Trophoblast cell (in vitro differentiated cells and primary cell): Measurements from ENCODE around the gene CST5.
A peak's percentile ranks its signal among the peaks of the same experiment; 100 is the strongest.
"Not testable (repeated sequence)": the region's sequence is repeated elsewhere in the genome, so short reads cannot be mapped to it uniquely, and the experiment has no call there.

ENCODE experiments used
- DNase-seq, 2 donors: peaks; one replicate each; pipeline ENCODE4 v3.0.0-alpha.2; 2016
- H2AFZ ChIP-seq: 2 replicates; pipeline ENCODE4 v1.6.1; 2013; ENCODE audit warnings: low read length, moderate library complexity, mild to moderate bottlenecking; ENCODE audit not compliant: insufficient read depth, poor library complexity
- H2AK5ac ChIP-seq: 2 replicates; pipeline ENCODE4 v1.6.1; 2013; ENCODE audit warnings: mild to moderate bottlenecking, low read length
- H2BK120ac ChIP-seq: 2 replicates; pipeline ENCODE4 v1.6.1; 2013; ENCODE audit warnings: low read length, mild to moderate bottlenecking, moderate library complexity; ENCODE audit not compliant: insufficient read depth, poor library complexity
- H2BK12ac ChIP-seq: 2 replicates; pipeline ENCODE4 v1.6.1; 2013; ENCODE audit warnings: mild to moderate bottlenecking, low read length, moderate library complexity
- H2BK5ac ChIP-seq: 2 replicates; pipeline ENCODE4 v1.6.1; 2013; ENCODE audit warnings: low read length, low read depth, moderate library complexity, mild to moderate bottlenecking; ENCODE audit not compliant: poor library complexity
- H3K14ac ChIP-seq: 2 replicates; pipeline ENCODE4 v1.6.1; 2013; ENCODE audit warnings: mild to moderate bottlenecking, low read length
- H3K18ac ChIP-seq: 2 replicates; pipeline ENCODE4 v1.6.1; 2013; ENCODE audit warnings: mild to moderate bottlenecking, low read length
- H3K23ac ChIP-seq: 2 replicates; pipeline ENCODE4 v1.6.1; 2013; ENCODE audit warnings: low read length
- H3K27ac ChIP-seq: 2 replicates; pipeline ENCODE4 v1.5.1; 2013; ENCODE audit warnings: low read depth, mild to moderate bottlenecking, inconsistent platforms, low read length, moderate library complexity
- H3K27me3 ChIP-seq: 2 replicates; pipeline ENCODE4 v1.6.1; 2013; ENCODE audit warnings: inconsistent platforms, mild to moderate bottlenecking, low read length, moderate library complexity; ENCODE audit not compliant: insufficient read depth
- H3K36me3 ChIP-seq, 2 experiments: 1 replicate in 1 of 2; 2 replicates in 1 of 2; pipeline ENCODE4 v1.6.1; 2013; ENCODE audit warnings: low read length in 2 of 2, mild to moderate bottlenecking in 2 of 2, moderate library complexity in 1 of 2; ENCODE audit not compliant: insufficient read depth in 2 of 2, control insufficient read depth in 1 of 2
- H3K4ac ChIP-seq: 2 replicates; pipeline ENCODE4 v1.6.1; 2013; ENCODE audit warnings: low read depth, mild to moderate bottlenecking, low read length, moderate library complexity
- H3K4me1 ChIP-seq, 2 experiments: 1 replicate in 1 of 2; 2 replicates in 1 of 2; pipeline ENCODE4 v1.6.1; 2013; ENCODE audit warnings: low read length in 2 of 2, mild to moderate bottlenecking in 2 of 2, moderate library complexity in 1 of 2; ENCODE audit not compliant: insufficient read depth in 2 of 2, control insufficient read depth in 1 of 2
- H3K4me2 ChIP-seq: 2 replicates; pipeline ENCODE4 v1.6.1; 2013; ENCODE audit warnings: inconsistent platforms, mild to moderate bottlenecking, low read length, moderate library complexity
- H3K4me3 ChIP-seq: 2 replicates; pipeline ENCODE4 v1.5.1; 2013; ENCODE audit warnings: mild to moderate bottlenecking, low read depth, low read length, inconsistent platforms
- H3K79me1 ChIP-seq: one replicate; pipeline ENCODE4 v1.6.1; 2013; ENCODE audit warnings: low read length
- H3K79me2 ChIP-seq: 2 replicates; pipeline ENCODE4 v1.6.1; 2013; ENCODE audit warnings: low read length, mild to moderate bottlenecking; ENCODE audit not compliant: control insufficient read depth, insufficient read depth, poor library complexity
- H3K9ac ChIP-seq: 2 replicates; pipeline ENCODE4 v1.6.1; 2013; ENCODE audit warnings: mild to moderate bottlenecking, low read length
- H3K9me3 ChIP-seq: 2 replicates; pipeline ENCODE4 v1.6.1; 2013; ENCODE audit warnings: low read depth, mild to moderate bottlenecking, control low read depth, inconsistent platforms, low read length; ENCODE audit not compliant: insufficient read depth
- H4K12ac ChIP-seq: 2 replicates; pipeline ENCODE4 v1.6.1; 2013; ENCODE audit warnings: low read depth, mild to moderate bottlenecking, low read length, moderate library complexity
- H4K8ac ChIP-seq: 2 replicates; pipeline ENCODE4 v1.6.1; 2013; ENCODE audit warnings: low read depth, mild to moderate bottlenecking, low read length, moderate library complexity
- H4K91ac ChIP-seq: one replicate; pipeline ENCODE4 v1.6.1; 2013; ENCODE audit warnings: low read depth, mild to moderate bottlenecking, low read length, moderate library complexity
- WGBS: extraction: QIAGEN DNeasy Blood & Tissue Kit; methylation state at CpG from one replicate; pipeline ENCODE4 v1.1.7; 2013; ENCODE audit warnings: missing lambda C conversion rate; ENCODE audit not compliant: insufficient read length, insufficient coverage; ENCODE audit errors: extremely low coverage; 5-methylcytosine and 5-hydroxymethylcytosine counted together

The CST5 gene

DNA sequence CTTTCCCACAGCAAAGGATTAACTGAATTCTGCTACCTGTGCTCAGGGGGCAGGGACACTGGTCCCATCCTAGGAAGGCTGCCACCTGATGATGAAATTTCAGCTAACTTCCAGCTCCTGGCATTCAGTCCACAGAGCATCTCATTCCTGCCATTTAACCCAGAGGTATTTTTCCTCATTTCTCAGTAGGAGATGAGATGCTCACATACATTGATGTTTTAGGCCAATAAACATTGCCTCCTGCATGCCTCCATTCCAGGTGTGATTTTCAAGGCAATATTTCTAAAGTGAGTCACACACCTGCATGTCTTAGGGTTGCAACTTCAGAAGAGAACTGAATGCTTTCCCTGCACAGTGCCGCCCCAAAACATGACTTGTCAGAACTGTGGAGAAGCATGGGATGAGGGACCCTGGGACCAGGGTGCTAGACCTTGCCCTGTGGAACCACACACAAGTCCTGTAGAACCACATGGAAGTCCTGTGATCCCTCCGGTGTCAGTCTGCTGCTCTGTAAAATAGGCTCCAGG lies 1.5 kb downstream of the CST5 start:
- H2AK5ac ChIP-seq, H3K9me3 ChIP-seq, H3K79me1 ChIP-seq, H3K4me2 ChIP-seq, H3K14ac ChIP-seq, H3K79me2 ChIP-seq, H3K18ac ChIP-seq, H2BK12ac ChIP-seq, H3K4ac ChIP-seq, H2BK5ac ChIP-seq, H4K12ac ChIP-seq, H3K27me3 ChIP-seq, H3K27ac ChIP-seq, H3K9ac ChIP-seq, H2BK120ac ChIP-seq, H2AFZ ChIP-seq, H3K23ac ChIP-seq, H4K91ac ChIP-seq, H3K36me3 ChIP-seq, H4K8ac ChIP-seq, H3K4me1 ChIP-seq, H3K4me3 ChIP-seq: not testable (repeated sequence)
- DNase-seq: peak; percentile 20 to 56
- no CpG with 5 or more reads among the region's 2 CpGs for WGBS

DNA sequence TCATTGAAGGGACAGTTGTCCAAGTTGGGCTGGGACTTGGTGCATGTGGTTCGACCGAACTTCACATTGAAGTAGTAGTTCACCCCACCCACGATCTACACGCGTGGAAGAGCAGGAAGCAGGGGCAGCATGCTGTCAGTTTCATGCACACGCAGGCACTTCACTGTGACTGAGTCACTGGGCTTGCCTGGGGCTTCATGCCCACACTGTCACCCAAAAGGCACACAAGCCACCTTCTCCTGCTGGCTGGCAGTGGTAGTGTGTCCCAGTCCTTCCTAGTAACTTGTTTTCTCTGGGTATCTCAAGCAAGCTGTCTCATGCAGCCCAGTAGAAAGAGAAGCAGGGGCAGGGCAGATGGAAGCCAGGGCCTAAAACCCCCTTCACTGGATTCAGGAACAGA lies 2.0 kb downstream of the CST5 start:
- Histone ChIP-seq H4K8ac (no peak overlapping the region), H3K23ac (no peak overlapping the region), H2AFZ (no peak overlapping the region), H3K4ac (no peak overlapping the region), H3K18ac (no peak overlapping the region), H4K12ac (no peak overlapping the region), H3K27ac (no peak overlapping the region), H2BK5ac (no peak overlapping the region), H3K79me1 (no peaks in the 10 kb centered on the region), H3K27me3 (no peaks in the 10 kb centered on the region), H3K4me3 (no peak overlapping the region), H3K79me2 (no peaks in the 10 kb centered on the region), H2BK12ac (no peak overlapping the region), H3K9me3 (peaks cover 3% of the 10 kb centered on the region), H3K4me1 (peaks cover 0 to 6% of the 10 kb centered on the region in 2 experiments), H3K9ac (no peak overlapping the region), H3K14ac (no peak overlapping the region), H3K4me2 (no peak overlapping the region), H2AK5ac (no peak overlapping the region), H3K36me3 (no peaks in the 10 kb centered on the region), H4K91ac (no peak overlapping the region), H2BK120ac (no peak overlapping the region)
- WGBS: no CpG with 5 or more reads among the region's 6 CpGs
- DNase-seq: no peak

DNA sequence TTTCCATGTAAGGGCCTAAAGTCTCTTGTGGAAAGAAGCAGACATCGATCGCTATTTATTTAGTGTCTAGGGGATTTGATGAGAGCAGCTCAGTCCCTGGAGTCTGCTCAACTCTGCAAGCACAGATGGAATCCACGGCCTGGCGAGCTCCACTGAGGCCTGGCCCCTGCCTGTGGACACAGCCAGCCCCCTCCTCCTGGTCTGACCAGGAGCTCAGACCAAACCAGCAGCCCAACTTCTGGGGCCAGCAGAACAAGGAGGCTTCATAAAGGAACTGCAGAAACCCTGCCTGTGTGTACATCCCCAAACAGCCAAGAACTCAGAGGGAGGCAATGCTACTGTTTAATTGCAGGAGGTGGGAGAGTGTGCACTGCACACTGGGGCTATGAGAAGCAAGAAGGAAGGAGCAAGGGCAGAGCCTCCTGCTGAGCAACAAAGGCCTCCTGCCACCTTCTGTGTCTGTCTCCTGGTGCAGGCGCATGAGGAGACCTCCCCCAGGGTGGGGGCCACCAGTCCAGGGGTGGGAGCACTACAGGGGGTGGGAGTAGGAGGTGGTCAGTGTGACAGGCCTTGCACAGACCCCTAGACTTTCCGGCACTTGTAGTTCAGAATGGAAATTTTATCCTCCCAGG lies 3.8 kb downstream of the CST5 start:
- H2AFZ ChIP-seq: no peak overlapping the region
- no peak overlapping the region for H3K9ac ChIP-seq
- H2BK120ac ChIP-seq: no peak overlapping the region
- no peaks in the 10 kb centered on the region for H3K36me3 ChIP-seq
- no peak overlapping the region for H4K8ac ChIP-seq
- no peak overlapping the region for H4K12ac ChIP-seq
- no peak overlapping the region for H3K27ac ChIP-seq
- no peaks in the 10 kb centered on the region for H3K27me3 ChIP-seq
- H4K91ac ChIP-seq: no peak overlapping the region
- no CpG with 5 or more reads among the region's 6 CpGs for WGBS
- no peak overlapping the region for H3K18ac ChIP-seq
- no peak overlapping the region for H3K4ac ChIP-seq
- H3K4me1 ChIP-seq: peaks cover 0 to 6% of the 10 kb centered on the region in 2 experiments
- peaks cover 2% of the 10 kb centered on the region for H3K9me3 ChIP-seq
- H3K23ac ChIP-seq: no peak overlapping the region
- no peaks in the 10 kb centered on the region for H3K79me1 ChIP-seq
- H2BK12ac ChIP-seq: no peak overlapping the region
- H3K4me2 ChIP-seq: no peak overlapping the region
- no peak overlapping the region for H2BK5ac ChIP-seq
- H2AK5ac ChIP-seq: no peak overlapping the region
- no peaks in the 10 kb centered on the region for H3K79me2 ChIP-seq
- H3K4me3 ChIP-seq: no peak overlapping the region
- no peak for DNase-seq
- H3K14ac ChIP-seq: no peak overlapping the region

DNA sequence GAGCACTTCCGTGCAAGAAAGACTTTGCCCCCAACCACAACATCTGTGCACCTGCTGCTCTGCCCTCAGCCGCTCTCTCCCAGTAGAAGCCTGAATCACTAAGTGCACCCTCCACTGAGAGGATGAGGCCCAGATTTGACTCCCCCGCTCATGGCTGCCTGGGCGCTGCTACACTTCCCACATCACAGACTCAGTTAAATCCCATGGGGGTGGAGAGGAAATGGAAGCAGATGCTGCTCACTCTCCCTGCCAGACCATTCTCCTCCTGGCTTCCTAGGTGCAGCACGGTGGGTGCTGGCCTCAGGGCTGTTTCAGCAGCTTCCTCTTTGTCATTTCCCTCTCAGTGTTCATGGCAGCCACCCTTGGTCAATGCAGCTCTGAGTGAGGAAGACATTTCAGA lies 4.8 kb downstream of the CST5 start:
- Histone ChIP-seq H3K23ac (no peak overlapping the region), H3K36me3 (no peaks in the 10 kb centered on the region), H3K4me3 (no peak overlapping the region), H3K27me3 (no peaks in the 10 kb centered on the region), H3K14ac (no peak overlapping the region), H2BK120ac (no peak overlapping the region), H2AFZ (no peak overlapping the region), H4K12ac (no peak overlapping the region), H4K91ac (no peak overlapping the region), H3K79me2 (no peaks in the 10 kb centered on the region), H2BK5ac (no peak overlapping the region), H3K79me1 (no peaks in the 10 kb centered on the region), H3K18ac (no peak overlapping the region), H2AK5ac (no peak overlapping the region), H3K27ac (no peak overlapping the region), H3K4me2 (no peak overlapping the region), H2BK12ac (no peak overlapping the region), H3K4ac (no peak overlapping the region), H3K4me1 (peaks cover 0 to 4% of the 10 kb centered on the region in 2 experiments), H3K9ac (no peak overlapping the region), H3K9me3 (peaks cover 2% of the 10 kb centered on the region), H4K8ac (no peak overlapping the region)
- DNase-seq: no peak
- WGBS: no CpG with 5 or more reads among the region's 5 CpGs
